COLO668 (cell line): ENCODE measurements around the gene TCF7.

Experiments
- DNase-seq: peaks from one replicate; lab custom pipeline; 2025; ENCODE audit not compliant: unreplicated experiment; lab: John Stamatoyannopoulos, UW

The TCF7 gene

DNA sequence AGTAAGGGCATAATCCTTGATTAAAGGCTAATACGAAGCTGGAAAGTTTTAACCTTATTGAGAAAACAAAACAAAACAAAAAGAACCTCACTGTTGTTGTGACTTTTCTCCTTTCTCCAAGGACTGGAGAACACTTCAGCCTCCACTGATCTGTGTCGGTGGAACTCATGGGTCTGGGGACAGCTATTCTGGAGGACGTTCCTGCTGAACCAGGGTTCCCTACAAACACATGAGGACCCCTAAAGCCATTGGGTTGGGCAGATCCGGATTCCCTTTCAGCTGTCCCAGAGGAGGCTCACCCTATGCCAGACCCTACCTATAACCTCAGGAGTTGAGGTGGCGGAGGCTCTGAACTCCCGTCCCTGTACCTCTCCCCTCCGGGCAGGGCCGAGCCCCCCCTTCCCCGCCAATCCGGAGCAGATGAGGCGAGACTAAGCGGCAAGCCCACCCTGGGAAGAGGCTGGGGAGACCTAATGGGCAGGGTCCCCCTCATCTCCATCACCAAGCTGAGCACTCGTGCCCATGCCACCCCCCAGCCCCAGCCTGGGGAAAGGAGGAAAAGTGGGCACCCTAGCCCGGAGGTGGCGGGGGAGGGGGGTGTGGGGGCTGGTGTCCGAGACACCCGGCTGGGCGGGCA lies 1.6 kb upstream of the TCF7 start:
- no peak for DNase-seq

DNA sequence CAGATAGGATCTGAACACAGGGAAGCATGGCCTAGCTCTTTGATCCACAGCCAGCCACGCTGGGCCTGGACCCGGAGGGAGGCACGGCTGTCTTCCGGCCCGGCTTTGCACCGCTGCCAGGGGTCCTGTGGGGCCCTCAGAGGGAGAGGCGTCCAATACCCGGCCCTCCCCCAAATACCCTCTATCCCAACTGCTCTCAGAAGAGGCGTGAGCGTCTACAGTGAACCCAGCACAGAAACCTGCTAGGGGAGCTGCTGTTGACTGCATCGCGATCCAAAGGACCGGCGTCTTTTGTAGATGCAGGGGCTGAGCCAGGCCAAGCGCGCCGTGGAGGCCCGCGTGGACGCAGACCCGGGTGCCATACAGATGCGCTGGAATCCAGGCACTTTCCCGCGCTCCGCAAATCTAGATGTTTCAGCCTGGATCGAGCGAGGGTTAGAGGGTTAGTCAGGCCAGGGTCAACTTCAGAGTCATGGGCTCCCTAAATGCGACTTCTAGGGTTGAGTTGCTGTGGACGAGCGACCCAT lies 1.1 kb upstream of the TCF7 start:
- peak; percentile 2 for DNase-seq

DNA sequence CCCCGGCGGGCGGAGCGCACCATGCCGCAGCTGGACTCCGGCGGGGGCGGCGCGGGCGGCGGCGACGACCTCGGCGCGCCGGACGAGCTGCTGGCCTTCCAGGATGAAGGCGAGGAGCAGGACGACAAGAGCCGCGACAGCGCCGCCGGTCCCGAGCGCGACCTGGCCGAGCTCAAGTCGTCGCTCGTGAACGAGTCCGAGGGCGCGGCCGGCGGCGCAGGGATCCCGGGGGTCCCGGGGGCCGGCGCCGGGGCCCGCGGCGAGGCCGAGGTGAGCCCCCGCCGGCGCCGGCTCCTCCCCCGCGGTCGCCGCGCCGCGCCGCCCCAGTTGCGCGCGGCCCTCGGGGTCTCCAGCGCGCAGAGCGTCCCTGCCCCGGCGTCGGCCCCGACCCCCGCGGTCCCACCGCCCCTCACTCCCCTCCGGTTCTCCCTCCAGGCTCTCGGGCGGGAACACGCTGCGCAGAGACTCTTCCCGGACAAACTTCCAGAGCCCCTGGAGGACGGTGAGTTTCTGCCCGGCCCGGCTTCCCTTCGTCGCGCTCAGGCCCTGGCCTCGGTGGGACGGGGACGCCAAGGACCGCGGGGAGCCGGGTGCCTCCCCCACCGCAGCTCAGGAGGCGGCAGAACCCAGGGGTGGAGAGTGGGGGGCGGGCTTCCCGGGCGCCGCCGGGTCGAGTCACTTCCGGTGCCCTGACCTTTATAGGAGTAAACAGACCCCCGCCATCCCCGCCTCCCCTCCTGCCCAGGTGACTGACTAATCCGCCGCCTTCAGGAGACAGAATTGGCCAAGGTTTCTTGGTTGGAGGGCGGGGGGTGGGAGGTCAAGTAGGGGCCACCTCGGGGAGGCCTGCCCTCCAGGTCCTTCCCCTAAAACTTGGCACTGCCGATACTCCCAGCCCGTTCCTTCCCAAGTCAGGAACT lies 665 bp downstream of the TCF7 start:
- DNase-seq = peak; percentile 37

- no peak for DNase-seq
Observed at GRCh38 chr5:134115806-134116175, 1.3 kb downstream of the TCF7 start.

GRCh38 chr5:134116286-134116685 lies 1.8 kb downstream of the TCF7 start:
- no peak for DNase-seq

- no peak for DNase-seq
Observed at GRCh38 chr5:134116789-134117761, 2.6 kb downstream of the TCF7 start.

- no peak for DNase-seq
Observed at GRCh38 chr5:134118212-134118835, 3.8 kb downstream of the TCF7 start.

DNA sequence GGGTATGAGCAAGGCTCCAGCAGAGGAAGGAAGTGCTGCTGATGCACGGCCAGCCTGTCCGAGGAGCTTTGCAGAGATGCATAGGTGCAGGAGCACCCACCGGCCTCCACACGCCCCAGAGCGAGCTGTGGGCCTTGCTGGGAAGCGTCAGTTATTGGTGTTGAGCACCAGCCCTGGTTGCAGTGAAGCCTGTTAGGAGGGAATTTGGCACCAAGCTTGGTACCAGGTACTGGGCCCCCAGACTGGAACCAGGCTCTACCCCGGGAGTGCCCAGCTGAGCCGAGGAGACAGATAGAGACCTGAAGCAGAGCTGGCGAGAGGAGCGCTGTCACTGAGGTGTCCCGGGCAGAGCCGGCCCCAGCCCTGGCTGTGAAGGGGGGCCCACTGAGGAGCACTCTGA lies 5.2 kb downstream of the TCF7 start:
- no peak for DNase-seq

DNA sequence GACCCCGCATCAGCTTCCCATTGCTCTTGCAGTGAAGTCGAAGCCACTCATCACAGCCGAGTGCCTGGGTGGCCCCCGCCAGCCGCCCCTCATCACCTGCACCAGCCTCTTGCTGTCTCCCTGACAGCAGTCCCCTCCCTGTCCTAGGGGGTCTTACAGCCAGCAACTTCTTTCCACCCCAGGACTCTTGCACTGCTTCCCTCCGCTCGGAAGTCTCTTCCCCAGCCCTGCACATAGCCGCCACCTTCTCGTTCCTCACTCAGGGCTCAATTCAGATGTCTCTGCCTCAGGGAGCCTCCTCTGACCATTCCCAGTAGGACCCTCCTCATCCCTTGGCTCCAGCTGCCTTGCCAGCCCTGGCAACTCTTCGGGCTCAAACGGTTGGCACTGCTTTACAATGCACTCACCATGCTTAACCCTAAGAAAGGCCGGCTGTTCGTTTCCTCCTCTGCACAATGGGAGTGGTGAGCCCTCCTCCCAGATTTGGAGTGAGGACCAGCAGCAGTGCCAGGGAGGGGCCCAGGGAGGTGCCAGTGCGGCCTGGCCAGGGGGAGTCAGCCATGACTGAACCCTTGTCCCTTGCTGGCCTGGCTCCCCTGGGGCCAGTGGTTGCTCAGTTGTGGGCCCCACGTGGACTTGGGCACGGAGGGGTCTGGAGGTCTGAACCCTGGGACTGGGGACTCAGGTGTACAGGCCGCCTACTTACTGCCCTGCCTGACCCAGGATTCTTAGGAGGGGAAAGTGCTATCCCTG lies 6.1 kb downstream of the TCF7 start:
- DNase-seq = no peak

- peak; percentile 10 for DNase-seq
Observed at GRCh38 chr5:134122530-134122929, 8.0 kb downstream of the TCF7 start.

- DNase-seq = no peak
Observed at GRCh38 chr5:134123360-134123759, 8.9 kb downstream of the TCF7 start.

- DNase-seq = no peak
Observed at GRCh38 chr5:134124289-134125038, 10.0 kb downstream of the TCF7 start.

GRCh38 chr5:134125039-134126015 lies 10.8 kb downstream of the TCF7 start:
- DNase-seq = no peak

- no peak for DNase-seq
Observed at GRCh38 chr5:134127376-134127861, 12.9 kb downstream of the TCF7 start.

DNA sequence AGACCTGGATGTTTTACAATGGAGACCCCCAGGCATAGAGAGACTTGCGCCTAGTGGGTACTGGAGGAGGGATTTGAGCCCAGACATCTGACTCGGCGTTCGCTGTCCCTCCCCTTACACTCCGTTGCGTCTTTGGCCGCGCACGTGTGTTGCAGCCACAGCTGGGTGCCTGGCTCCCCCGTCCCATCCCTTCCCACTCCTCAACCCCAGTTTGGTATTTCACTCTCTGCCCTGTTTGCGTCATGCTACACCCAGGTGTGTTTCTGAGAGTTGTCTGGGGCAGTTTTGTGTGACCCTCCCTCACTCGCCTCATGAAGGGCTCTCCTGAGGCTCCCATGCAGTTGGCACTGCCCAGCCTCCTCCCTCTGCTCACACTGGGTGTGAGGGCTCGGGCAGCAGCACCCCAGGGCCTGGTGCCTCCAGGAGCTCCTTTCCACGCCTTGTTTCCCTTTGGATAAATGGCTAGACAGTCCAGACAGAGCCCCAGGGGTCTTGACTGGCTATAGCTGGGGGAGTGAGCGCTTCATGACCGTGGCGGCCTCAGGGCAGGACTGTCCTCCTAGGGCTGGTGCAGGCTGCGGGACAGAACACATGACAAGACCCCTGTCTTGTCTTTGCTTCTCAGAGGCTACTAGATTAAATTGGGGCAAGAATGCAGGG lies 13.6 kb downstream of the TCF7 start:
- no peak for DNase-seq

GRCh38 chr5:134128648-134128995 lies 14.1 kb downstream of the TCF7 start:
- DNase-seq = no peak

DNA sequence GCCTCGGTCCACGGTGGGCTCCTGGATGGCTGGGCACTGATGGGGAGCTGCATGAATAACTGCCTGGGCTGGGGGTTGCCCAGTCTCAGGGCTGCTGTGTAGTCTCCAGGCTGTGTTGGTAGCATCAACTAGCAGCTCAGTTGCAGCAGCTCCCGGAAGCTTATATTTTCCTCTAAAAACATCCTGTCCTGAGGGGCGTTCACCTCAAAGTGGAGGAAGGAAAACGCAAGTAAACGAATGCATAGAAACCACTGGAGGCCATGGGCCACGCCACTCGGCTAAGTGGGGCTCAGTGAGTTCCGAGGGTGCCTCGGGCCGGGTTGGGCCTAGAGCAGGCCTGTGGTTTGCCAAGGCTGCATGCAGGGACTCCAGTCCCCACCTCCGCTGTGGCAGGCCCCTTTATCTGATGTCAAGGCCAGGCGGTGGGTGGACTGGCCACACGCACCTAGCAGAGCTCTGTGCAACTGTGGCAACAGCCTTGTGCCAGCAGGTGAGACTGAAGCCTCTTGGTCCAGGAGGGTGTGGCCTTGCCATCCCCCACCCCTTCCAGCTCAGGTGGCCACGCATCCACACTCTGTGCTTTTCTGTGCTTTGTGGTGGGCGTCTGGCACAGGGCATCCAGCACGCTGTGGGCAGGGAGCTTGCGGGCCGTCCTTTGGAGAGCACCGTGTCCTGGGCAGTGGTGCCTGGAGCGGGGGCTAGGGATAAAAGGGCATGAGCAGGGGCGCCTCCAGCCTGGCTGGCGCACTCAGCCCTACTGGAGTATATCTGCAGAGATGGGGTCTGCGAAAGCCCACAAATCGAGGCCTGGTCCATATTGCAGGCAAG lies 15.1 kb downstream of the TCF7 start:
- DNase-seq = no peak
